Activated naive CD4-positive, alpha-beta T cell treated with anti-CD3 and anti-CD28 coated beads, Interleukin-2, amount 50 U/mL, for 72 hours (primary cell): ENCODE results near the gene SH2D7. TPM values are rescaled to one million over a fixed set of nuclear protein-coding genes. Genes with fewer than 3 reads are reported as not detected.

ENCODE experiments used
- ATAC-seq, 2 donors: fragments of 150-1000 bp; cut with Tn5 transposase; 2 replicates each; pipeline ENCODE4 v1.10.0; 2021; ENCODE audit warnings: mild to moderate bottlenecking in 2 of 2, moderate library complexity in 2 of 2
- DNase-seq, 2 donors: peaks; one replicate each; pipeline ENCODE4 v3.0.0; 2021 to 2022; ENCODE audit warnings: low spot score in 2 of 2
- H3K27ac Mint-ChIP-seq, 2 donors: one replicate each; pipeline ENCODE4 v1.8.0; 2022; ENCODE audit warnings: mild to moderate bottlenecking in 2 of 2, mixed read lengths in 2 of 2
- H3K36me3 Mint-ChIP-seq, 2 donors: one replicate each; pipeline ENCODE4 v1.8.0; 2022; ENCODE audit warnings: mixed read lengths in 2 of 2
- H3K9me3 Mint-ChIP-seq, 2 donors: one replicate each; pipeline ENCODE4 v1.8.0; 2022; ENCODE audit warnings: mixed read lengths in 2 of 2
- total RNA-seq, 2 donors: library from RNA; stranded (reverse); gene quantifications; one replicate each; pipeline ENCODE4 v1.2.3, GENCODE V29; 2022

Gene SH2D7
- total RNA-seq, 2 donors from 2014 or later = not detected

- DNase-seq (no peak), ATAC-seq (no peak)
- Mint-ChIP-seq H3K36me3 (no peaks in the 10 kb centered on the region), H3K9me3 (no peaks in the 10 kb centered on the region), H3K27ac (no peak overlapping the region)
Observed at GRCh38 chr15:78083687-78084448, 8.5 kb upstream of the SH2D7 start.

- no peak overlapping the region for H3K27ac Mint-ChIP-seq
- H3K9me3 Mint-ChIP-seq = no peaks in the 10 kb centered on the region
- DNase-seq = no peak
- no peaks in the 10 kb centered on the region for H3K36me3 Mint-ChIP-seq
- no peak for ATAC-seq
Observed at GRCh38 chr15:78084449-78084750, 8.0 kb upstream of the SH2D7 start.

GRCh38 chr15:78085928-78086327, 6.4 kb upstream of the SH2D7 start:
- ATAC-seq (no peak), DNase-seq (no peak)
- Mint-ChIP-seq H3K9me3 (no peaks in the 10 kb centered on the region), H3K36me3 (no peaks in the 10 kb centered on the region), H3K27ac (peak overlapping the region in 1 of 2 donors; percentile 14)

- peak in 1 of 2 donors; percentile 35 for DNase-seq
- H3K27ac Mint-ChIP-seq = no peak overlapping the region
Observed at GRCh38 chr15:78087951-78088772, 4.2 kb upstream of the SH2D7 start.

GRCh38 chr15:78088773-78089080, 3.6 kb upstream of the SH2D7 start:
- Mint-ChIP-seq H3K36me3 (no peaks in the 10 kb centered on the region), H3K9me3 (no peaks in the 10 kb centered on the region), H3K27ac (no peak overlapping the region)
- no peak for DNase-seq
- ATAC-seq = no peak

More at GRCh38 chr15:78087951-78088772, 4.2 kb upstream of the SH2D7 start:
- peak in 1 of 2 donors; percentile 37 for ATAC-seq
- no peaks in the 10 kb centered on the region for H3K9me3 Mint-ChIP-seq
- H3K36me3 Mint-ChIP-seq = no peaks in the 10 kb centered on the region

- H3K36me3 Mint-ChIP-seq = no peaks in the 10 kb centered on the region
- H3K27ac Mint-ChIP-seq = no peak overlapping the region
- H3K9me3 Mint-ChIP-seq = no peaks in the 10 kb centered on the region
- DNase-seq (no peak), ATAC-seq (no peak)
Observed at GRCh38 chr15:78090422-78091063, 1.8 kb upstream of the SH2D7 start.

- ATAC-seq = no peak
- Mint-ChIP-seq H3K27ac (no peak overlapping the region), H3K9me3 (no peaks in the 10 kb centered on the region), H3K36me3 (no peaks in the 10 kb centered on the region)
- no peak for DNase-seq
Observed at GRCh38 chr15:78093242-78094020, 1.1 kb downstream of the SH2D7 start.

- DNase-seq = no peak
Observed at GRCh38 chr15:78097667-78098066, 5.3 kb downstream of the SH2D7 start.

GRCh38 chr15:78098131-78098755, 5.9 kb downstream of the SH2D7 start:
- no peak for DNase-seq
- Mint-ChIP-seq H3K9me3 (no peaks in the 10 kb centered on the region), H3K36me3 (no peaks in the 10 kb centered on the region)

More at GRCh38 chr15:78097667-78098066, 5.3 kb downstream of the SH2D7 start:
- Mint-ChIP-seq H3K36me3 (no peaks in the 10 kb centered on the region), H3K9me3 (no peaks in the 10 kb centered on the region), H3K27ac (peak overlapping the region in 1 of 2 donors; percentile 29)
- ATAC-seq = no peak

GRCh38 chr15:78100886-78101285, 8.5 kb downstream of the SH2D7 start:
- Mint-ChIP-seq H3K36me3 (no peaks in the 10 kb centered on the region), H3K27ac (no peak overlapping the region), H3K9me3 (no peaks in the 10 kb centered on the region)
- ATAC-seq (no peak), DNase-seq (peak in 1 of 2 donors; percentile 41)

More at GRCh38 chr15:78098131-78098755, 5.9 kb downstream of the SH2D7 start:
- no peak overlapping the region for H3K27ac Mint-ChIP-seq
- no peak for ATAC-seq

- no peak for ATAC-seq
- peak in 1 of 2 donors; percentile 42 for DNase-seq
- no peaks in the 10 kb centered on the region for H3K9me3 Mint-ChIP-seq
- no peaks in the 10 kb centered on the region for H3K36me3 Mint-ChIP-seq
- no peak overlapping the region for H3K27ac Mint-ChIP-seq
Observed at GRCh38 chr15:78101423-78102105, 9.2 kb downstream of the SH2D7 start.

- Mint-ChIP-seq H3K27ac (no peak overlapping the region), H3K36me3 (no peaks in the 10 kb centered on the region), H3K9me3 (no peaks in the 10 kb centered on the region)
- no peak for ATAC-seq
- DNase-seq = no peak
Observed at GRCh38 chr15:78102211-78102610, 9.8 kb downstream of the SH2D7 start.

- peak in 1 of 2 donors; percentile 39 for DNase-seq
- peak overlapping the region; percentile 87 to 96 for H3K27ac Mint-ChIP-seq
- H3K36me3 Mint-ChIP-seq = no peaks in the 10 kb centered on the region
- H3K9me3 Mint-ChIP-seq = no peaks in the 10 kb centered on the region
- ATAC-seq = no peak
Observed at GRCh38 chr15:78102741-78103140, 10.4 kb downstream of the SH2D7 start.

GRCh38 chr15:78103406-78104118, 11.2 kb downstream of the SH2D7 start:
- DNase-seq (peak; percentile 64 to 73), ATAC-seq (peak; percentile 86 to 88)
- Mint-ChIP-seq H3K36me3 (no peaks in the 10 kb centered on the region), H3K9me3 (no peaks in the 10 kb centered on the region), H3K27ac (peak overlapping the region; percentile 87 to 96)

- peak overlapping the region; percentile 87 to 96 for H3K27ac Mint-ChIP-seq
- DNase-seq = no peak
- peak; percentile 18 to 35 for ATAC-seq
- no peaks in the 10 kb centered on the region for H3K9me3 Mint-ChIP-seq
- no peaks in the 10 kb centered on the region for H3K36me3 Mint-ChIP-seq
Observed at GRCh38 chr15:78104119-78104479, 11.7 kb downstream of the SH2D7 start.
